ENCODE measurements around the gene MUC5AC. TPM values are rescaled to one million over a fixed set of nuclear protein-coding genes. Genes with fewer than 3 reads are reported as not detected.

Gene MUC5AC
- total and polyA plus RNA-seq, 2 of the 13 experiments (the other 11 are each of a cell fraction or from before 2014, with no cell fraction given) = under 0.01 TPM; not detected in 1

DNA sequence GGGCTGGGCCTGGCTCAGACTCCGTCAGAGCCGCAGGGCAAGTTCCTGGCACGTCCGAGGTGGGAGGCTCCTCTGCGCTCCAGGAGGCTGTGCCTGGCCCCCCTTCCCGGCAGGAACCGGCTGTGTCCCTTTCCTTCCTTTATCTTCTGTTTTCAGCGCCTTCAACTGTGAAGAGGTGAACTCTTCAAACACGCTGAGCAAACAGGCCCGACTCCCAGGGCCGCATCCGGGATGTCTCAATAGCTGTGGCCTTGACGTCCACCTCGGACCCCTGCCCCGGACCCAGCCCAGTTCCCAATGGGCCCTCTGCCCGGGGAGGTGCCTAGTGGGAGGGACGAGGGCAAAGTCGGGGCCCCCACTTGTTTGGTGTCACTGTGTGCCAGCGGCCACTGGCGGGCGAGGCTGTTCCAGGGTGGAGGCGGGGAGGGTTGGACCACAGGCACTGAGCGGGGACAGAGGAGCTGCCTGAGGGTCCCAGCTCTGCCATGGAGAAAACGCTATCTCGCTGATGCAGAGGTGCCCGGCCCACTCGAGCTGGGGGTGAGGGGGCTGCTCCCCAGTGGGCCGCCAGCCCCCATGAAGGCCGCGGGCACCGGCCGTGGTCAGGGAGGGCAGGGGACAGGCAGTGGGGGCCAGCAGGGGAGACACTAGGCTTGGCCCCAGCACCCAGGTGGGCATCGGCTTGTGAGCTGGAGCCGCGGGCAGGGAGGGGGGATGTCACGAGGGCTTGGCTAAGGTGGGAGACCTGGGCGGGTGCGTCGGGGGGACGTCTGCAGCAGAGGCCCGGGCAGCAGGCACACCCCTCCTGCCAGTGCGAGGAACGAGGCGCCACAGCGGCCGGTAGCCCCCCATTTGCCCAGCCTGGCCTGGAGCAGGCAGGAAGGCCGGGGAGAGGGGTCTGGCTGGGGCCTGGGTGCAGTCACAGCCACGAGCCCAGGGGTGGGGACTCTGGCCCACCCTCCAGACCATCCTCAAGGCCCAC, 62.4 kb downstream of the MUC5AC start (continued):
- TF ChIP-seq, protein P1, sequence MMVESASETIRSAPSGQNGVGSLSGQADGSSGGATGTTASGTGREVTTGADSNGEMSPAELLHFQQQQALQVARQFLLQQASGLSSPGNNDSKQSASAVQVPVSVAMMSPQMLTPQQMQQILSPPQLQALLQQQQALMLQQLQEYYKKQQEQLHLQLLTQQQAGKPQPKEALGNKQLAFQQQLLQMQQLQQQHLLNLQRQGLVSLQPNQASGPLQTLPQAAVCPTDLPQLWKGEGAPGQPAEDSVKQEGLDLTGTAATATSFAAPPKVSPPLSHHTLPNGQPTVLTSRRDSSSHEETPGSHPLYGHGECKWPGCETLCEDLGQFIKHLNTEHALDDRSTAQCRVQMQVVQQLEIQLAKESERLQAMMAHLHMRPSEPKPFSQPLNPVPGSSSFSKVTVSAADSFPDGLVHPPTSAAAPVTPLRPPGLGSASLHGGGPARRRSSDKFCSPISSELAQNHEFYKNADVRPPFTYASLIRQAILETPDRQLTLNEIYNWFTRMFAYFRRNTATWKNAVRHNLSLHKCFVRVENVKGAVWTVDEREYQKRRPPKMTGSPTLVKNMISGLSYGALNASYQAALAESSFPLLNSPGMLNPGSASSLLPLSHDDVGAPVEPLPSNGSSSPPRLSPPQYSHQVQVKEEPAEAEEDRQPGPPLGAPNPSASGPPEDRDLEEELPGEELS (CRISPR knock-in tag; IDR thresholded peaks at IDR 0.05) = peak; percentile 94
- TF ChIP-seq, protein P2, sequence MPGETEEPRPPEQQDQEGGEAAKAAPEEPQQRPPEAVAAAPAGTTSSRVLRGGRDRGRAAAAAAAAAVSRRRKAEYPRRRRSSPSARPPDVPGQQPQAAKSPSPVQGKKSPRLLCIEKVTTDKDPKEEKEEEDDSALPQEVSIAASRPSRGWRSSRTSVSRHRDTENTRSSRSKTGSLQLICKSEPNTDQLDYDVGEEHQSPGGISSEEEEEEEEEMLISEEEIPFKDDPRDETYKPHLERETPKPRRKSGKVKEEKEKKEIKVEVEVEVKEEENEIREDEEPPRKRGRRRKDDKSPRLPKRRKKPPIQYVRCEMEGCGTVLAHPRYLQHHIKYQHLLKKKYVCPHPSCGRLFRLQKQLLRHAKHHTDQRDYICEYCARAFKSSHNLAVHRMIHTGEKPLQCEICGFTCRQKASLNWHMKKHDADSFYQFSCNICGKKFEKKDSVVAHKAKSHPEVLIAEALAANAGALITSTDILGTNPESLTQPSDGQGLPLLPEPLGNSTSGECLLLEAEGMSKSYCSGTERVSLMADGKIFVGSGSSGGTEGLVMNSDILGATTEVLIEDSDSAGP (CRISPR knock-in tag; IDR thresholded peaks at IDR 0.05; ENCODE audit: borderline replicate concordance) = peak; percentile 78; the same call in 1 of the 2 replicates
- TF ChIP-seq ZSCAN25 (CRISPR knock-in tag; IDR thresholded peaks at IDR 0.05) (peak; percentile 90), CEBPG (CRISPR knock-in tag; IDR thresholded peaks at IDR 0.05) (peak; percentile 85), HDAC1 (CRISPR knock-in tag; IDR thresholded peaks at IDR 0.05) (peak; percentile 94), ZNF101 (CRISPR knock-in tag; IDR thresholded peaks at IDR 0.05; ENCODE audit: borderline replicate concordance, low read depth) (no peak), ZNF564 (CRISPR knock-in tag; IDR thresholded peaks at IDR 0.05) (peak; percentile 82), ZKSCAN5 (CRISPR knock-in tag; IDR thresholded peaks at IDR 0.05) (no peak), TBX3 (IDR thresholded peaks at IDR 0.05; ENCODE audit: borderline replicate concordance) (peak; percentile 95), EHMT2 (IDR thresholded peaks at IDR 0.05; ENCODE audit: borderline replicate concordance, low read depth, low read length) (no peak), DPF2 (CRISPR knock-in tag; IDR thresholded peaks at IDR 0.05; ENCODE audit: borderline replicate concordance, low read depth) (peak; percentile 62; the same call in 1 of the 2 replicates), BCL6 (CRISPR knock-in tag; IDR thresholded peaks at IDR 0.05) (peak; percentile 95), SALL2 (CRISPR knock-in tag; IDR thresholded peaks at IDR 0.05) (peak; percentile 76), ZNF460 (CRISPR knock-in tag; IDR thresholded peaks at IDR 0.05; ENCODE audit: borderline replicate concordance) (peak; percentile 35; the same call in 1 of the 2 replicates), ZNF782 (CRISPR knock-in tag; IDR thresholded peaks at IDR 0.05; ENCODE audit: borderline replicate concordance) (no peak), ZNF788 (CRISPR knock-in tag; IDR thresholded peaks at IDR 0.05; ENCODE audit: borderline replicate concordance) (no peak; the same call in 1 of the 2 replicates)
- TF ChIP-seq, protein P3, sequence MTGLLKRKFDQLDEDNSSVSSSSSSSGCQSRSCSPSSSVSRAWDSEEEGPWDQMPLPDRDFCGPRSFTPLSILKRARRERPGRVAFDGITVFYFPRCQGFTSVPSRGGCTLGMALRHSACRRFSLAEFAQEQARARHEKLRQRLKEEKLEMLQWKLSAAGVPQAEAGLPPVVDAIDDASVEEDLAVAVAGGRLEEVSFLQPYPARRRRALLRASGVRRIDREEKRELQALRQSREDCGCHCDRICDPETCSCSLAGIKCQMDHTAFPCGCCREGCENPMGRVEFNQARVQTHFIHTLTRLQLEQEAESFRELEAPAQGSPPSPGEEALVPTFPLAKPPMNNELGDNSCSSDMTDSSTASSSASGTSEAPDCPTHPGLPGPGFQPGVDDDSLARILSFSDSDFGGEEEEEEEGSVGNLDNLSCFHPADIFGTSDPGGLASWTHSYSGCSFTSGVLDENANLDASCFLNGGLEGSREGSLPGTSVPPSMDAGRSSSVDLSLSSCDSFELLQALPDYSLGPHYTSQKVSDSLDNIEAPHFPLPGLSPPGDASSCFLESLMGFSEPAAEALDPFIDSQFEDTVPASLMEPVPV (CRISPR knock-in tag; IDR thresholded peaks at IDR 0.05) = peak; percentile 90

Data from HepG2 (cell line).